NB4 (cell line): ENCODE results near the gene SIAH3.

ENCODE experiments used
- DNase-seq: peaks from one replicate; pipeline ENCODE4 v3.0.0; 2010; ENCODE audit warnings: low read depth
- H3K4me3 ChIP-seq: one replicate; pipeline ENCODE4 v1.5.1; 2011; ENCODE audit warnings: mild to moderate bottlenecking, low read depth, low read length, moderate library complexity
- CTCF ChIP-seq: IDR thresholded peaks from one replicate; pipeline ENCODE4 v1.5.1; 2012; ENCODE audit warnings: low read depth, low read length
- MAX ChIP-seq: IDR thresholded peaks from 2 replicates; pipeline ENCODE4 v1.6.1; 2011; ENCODE audit warnings: low read depth, low read length
- MYC ChIP-seq: IDR thresholded peaks from 2 replicates; pipeline ENCODE4 v1.6.1; 2011; ENCODE audit warnings: low read depth, low read length
- POLR2A ChIP-seq: IDR thresholded peaks from 2 replicates; pipeline ENCODE4 v1.6.1; 2011; ENCODE audit warnings: mild to moderate bottlenecking; ENCODE audit not compliant: insufficient read length; ENCODE audit errors: extremely low read depth

Gene SIAH3

GRCh38 chr13:45851171-45851921 lies at the start of gene SIAH3:
Gene SIAH3 (minus strand): TSS chr13:45851753. CDS start chr13:45851629, 124 bp downstream.
- H3K4me3 ChIP-seq: no peak within 1 kb of the TSS
- no peak for DNase-seq
- TF ChIP-seq POLR2A (no peak), MAX (no peak)

GRCh38 chr13:45899406-45899805 lies 47.9 kb upstream of the SIAH3 start:
- TF ChIP-seq CTCF (no peak), POLR2A (no peak), MYC (no peak), MAX (no peak)
- no peak overlapping the region for H3K4me3 ChIP-seq
- DNase-seq: no peak

GRCh38 chr13:45897562-45897961 lies 46.0 kb upstream of the SIAH3 start:
- H3K4me3 ChIP-seq: no peak overlapping the region
- no peak for TF ChIP-seq CTCF
- no peak for TF ChIP-seq MAX
- no peak for TF ChIP-seq MYC
- no peak for DNase-seq

GRCh38 chr13:45896285-45896684 lies 44.7 kb upstream of the SIAH3 start:
- TF ChIP-seq CTCF: no peak
- TF ChIP-seq MYC: no peak
- no peak for DNase-seq
- no peak overlapping the region for H3K4me3 ChIP-seq

GRCh38 chr13:45895881-45896280 lies 44.3 kb upstream of the SIAH3 start:
- no peak for TF ChIP-seq MYC
- TF ChIP-seq CTCF: no peak
- no peak for TF ChIP-seq MAX
- no peak for TF ChIP-seq POLR2A
- DNase-seq: no peak
- H3K4me3 ChIP-seq: no peak overlapping the region

GRCh38 chr13:45892513-45892912 lies 41.0 kb upstream of the SIAH3 start:
- TF ChIP-seq POLR2A: no peak
- TF ChIP-seq MYC: no peak
- no peak for TF ChIP-seq MAX
- TF ChIP-seq CTCF: no peak
- no peak for DNase-seq
- H3K4me3 ChIP-seq: no peak overlapping the region
